Panc1 (cell line): Measurements from ENCODE around the gene TBC1D17. TPM values are rescaled to one million over a fixed set of nuclear protein-coding genes. Genes with fewer than 3 reads are reported as not detected.

Experiments
- ATAC-seq: fragments of 200-7000 bp; cut with Tn5 transposase; 2 replicates; pipeline ENCODE4 v1.9.1; 2020; ENCODE audit warnings: mild to moderate bottlenecking, moderate library complexity
- BruUV-seq: library from RNA; stranded (reverse); fragments of 400-500 nt; replicated peaks from 2 replicates; lab custom pipeline; 2021; lab: Mats Ljungman, UMichigan
- CTCF ChIA-PET: fragments of 300-600 bp; sonication (Branson Sonifier 250); formaldehyde crosslinking; loops from one replicate; lab custom pipeline; 2022; ENCODE audit warnings: antibody characterized with exemption; lab: Charles Lee
- POLR2A ChIA-PET: fragments of 300-600 bp; sonication (Branson Sonifier 250); formaldehyde crosslinking; loops from one replicate; lab custom pipeline; 2022; ENCODE audit warnings: antibody characterized with exemption; lab: Charles Lee
- DNase-seq: peaks from one replicate; pipeline ENCODE4 v3.0.0-alpha.2; 2010; ENCODE audit warnings: low read depth, low spot score
- H3K27ac ChIP-seq: 2 replicates; pipeline ENCODE4 v1.5.1; 2011; ENCODE audit warnings: mild to moderate bottlenecking, low read length, inconsistent platforms
- H3K27me3 ChIP-seq: fragments of 200-500 bp; sonication (Bioruptor generic); 2 replicates; pipeline ENCODE4 v1.6.0; 2014; ENCODE audit warnings: low read length, inconsistent platforms; ENCODE audit not compliant: control insufficient read depth, insufficient read depth
- H3K36me3 ChIP-seq: fragments of 200-500 bp; sonication (Bioruptor generic); 2 replicates; pipeline ENCODE4 v1.5.1; 2014; ENCODE audit warnings: inconsistent platforms, mild to moderate bottlenecking, low read length, moderate library complexity; ENCODE audit not compliant: control insufficient read depth, insufficient read depth
- H3K4me1 ChIP-seq: 2 replicates; pipeline ENCODE4 v1.5.1; 2011; ENCODE audit warnings: inconsistent platforms, mild to moderate bottlenecking, low read length, moderate library complexity; ENCODE audit not compliant: control insufficient read depth, insufficient read depth
- H3K4me3 ChIP-seq, 2 experiments: 2 replicates each; pipeline ENCODE4 v1.5.1; 2011 to 2012; ENCODE audit warnings: low read depth in 2 of 2, low read length in 2 of 2, mild to moderate bottlenecking in 2 of 2, inconsistent platforms in 1 of 2, moderate library complexity in 1 of 2
- H3K9me3 ChIP-seq: fragments of 200-500 bp; sonication (Bioruptor generic); 2 replicates; pipeline ENCODE4 v1.5.1; 2014; ENCODE audit warnings: low read depth, mild to moderate bottlenecking, inconsistent platforms, low read length, moderate library complexity; ENCODE audit not compliant: control insufficient read depth, insufficient read depth
- POLR2AphosphoS5 ChIP-seq: IDR thresholded peaks from 2 replicates; pipeline ENCODE4 v1.6.1; 2012; ENCODE audit warnings: mild to moderate bottlenecking, low read depth, low read length, moderate library complexity
- SIN3A ChIP-seq: IDR thresholded peaks from 2 replicates; pipeline ENCODE4 v1.6.1; 2012; ENCODE audit warnings: low read depth, mild to moderate bottlenecking, low read length, moderate library complexity, borderline replicate concordance; ENCODE audit not compliant: insufficient read depth
- TCF7L2 ChIP-seq: IDR thresholded peaks from 2 replicates; pipeline ENCODE4 v1.6.1; 2011; ENCODE audit warnings: mild to moderate bottlenecking, low read depth, low read length, inconsistent platforms
- in situ Hi-C: cut with HindIII; loops from 2 replicates; pipeline ENCODE4 v1.10.0; 2016; ENCODE audit warnings: low sequenced_read_pairs, low pct_unique_long_range_greater_than_20kb
- intact Hi-C: fragments of 100-400 bp; cut with micrococcal nuclease; formaldehyde crosslinking; loops from one replicate; pipeline ENCODE4 v1.10.0; 2022; ENCODE audit not compliant: unreplicated experiment
- total RNA-seq: library from RNA; stranded (reverse); gene quantifications from one replicate; pipeline ENCODE4 v1.2.1, GENCODE V29; 2021; ENCODE audit not compliant: unreplicated experiment
- TF ChIP-seq, protein P1 (sequence below): fragments of 450-650 bp; IDR thresholded peaks from 2 replicates; pipeline ENCODE4 v1.5.1; 2017; ENCODE audit warnings: mild to moderate bottlenecking
- TF ChIP-seq, protein P2 (sequence below), 2 experiments: IDR thresholded peaks; 2 replicates each; pipeline ENCODE4 v1.6.1; 2011 to 2012; ENCODE audit warnings: low read depth in 2 of 2, control low read depth in 1 of 2, low read length in 1 of 2, mild to moderate bottlenecking in 1 of 2, moderate library complexity in 1 of 2; ENCODE audit not compliant: insufficient read depth in 1 of 2

Gene TBC1D17
- total RNA-seq, 1 experiment from 2014 or later, result 43.2 TPM

DNA sequence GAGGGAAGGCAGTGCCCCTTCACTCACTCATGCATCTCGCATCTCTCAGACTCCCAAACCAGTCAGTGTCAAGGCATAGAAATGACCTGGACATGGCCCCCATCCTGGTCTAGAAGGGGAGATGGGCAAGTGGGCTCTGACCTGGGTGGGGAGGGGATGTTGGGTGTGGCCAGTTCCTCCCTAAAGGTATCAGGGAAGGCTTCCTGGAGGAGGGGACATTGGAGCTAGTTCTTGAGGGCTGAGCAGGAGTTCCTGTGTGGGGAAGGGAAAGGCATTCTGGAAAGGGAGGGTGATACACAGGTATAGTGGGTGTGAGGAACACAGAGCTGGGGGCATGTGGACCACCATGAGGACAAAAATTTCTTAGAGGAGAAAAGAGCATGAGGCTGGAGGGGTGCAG is 15.2 kb downstream of the TBC1D17 start:
- DNase-seq (no peak), ATAC-seq (no peak)
- Histone ChIP-seq H3K27me3 (no peaks in the 10 kb centered on the region), H3K4me3 (no peak overlapping the region), H3K4me1 (peaks cover 10% of the 10 kb centered on the region), H3K36me3 (no peaks in the 10 kb centered on the region), H3K9me3 (no peaks in the 10 kb centered on the region), H3K27ac (no peak overlapping the region)
- BruUV-seq, result no TSS peak
- intact Hi-C loops, result no loop called here
- TF ChIP-seq POLR2AphosphoS5 (no peak), TCF7L2 (no peak)
- TF ChIP-seq, protein P1, sequence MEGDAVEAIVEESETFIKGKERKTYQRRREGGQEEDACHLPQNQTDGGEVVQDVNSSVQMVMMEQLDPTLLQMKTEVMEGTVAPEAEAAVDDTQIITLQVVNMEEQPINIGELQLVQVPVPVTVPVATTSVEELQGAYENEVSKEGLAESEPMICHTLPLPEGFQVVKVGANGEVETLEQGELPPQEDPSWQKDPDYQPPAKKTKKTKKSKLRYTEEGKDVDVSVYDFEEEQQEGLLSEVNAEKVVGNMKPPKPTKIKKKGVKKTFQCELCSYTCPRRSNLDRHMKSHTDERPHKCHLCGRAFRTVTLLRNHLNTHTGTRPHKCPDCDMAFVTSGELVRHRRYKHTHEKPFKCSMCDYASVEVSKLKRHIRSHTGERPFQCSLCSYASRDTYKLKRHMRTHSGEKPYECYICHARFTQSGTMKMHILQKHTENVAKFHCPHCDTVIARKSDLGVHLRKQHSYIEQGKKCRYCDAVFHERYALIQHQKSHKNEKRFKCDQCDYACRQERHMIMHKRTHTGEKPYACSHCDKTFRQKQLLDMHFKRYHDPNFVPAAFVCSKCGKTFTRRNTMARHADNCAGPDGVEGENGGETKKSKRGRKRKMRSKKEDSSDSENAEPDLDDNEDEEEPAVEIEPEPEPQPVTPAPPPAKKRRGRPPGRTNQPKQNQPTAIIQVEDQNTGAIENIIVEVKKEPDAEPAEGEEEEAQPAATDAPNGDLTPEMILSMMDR, result no peak
- POLR2A ChIA-PET, result no interaction called here
- CTCF ChIA-PET, result no interaction called here
- in situ Hi-C loops, result no loop called here

DNA sequence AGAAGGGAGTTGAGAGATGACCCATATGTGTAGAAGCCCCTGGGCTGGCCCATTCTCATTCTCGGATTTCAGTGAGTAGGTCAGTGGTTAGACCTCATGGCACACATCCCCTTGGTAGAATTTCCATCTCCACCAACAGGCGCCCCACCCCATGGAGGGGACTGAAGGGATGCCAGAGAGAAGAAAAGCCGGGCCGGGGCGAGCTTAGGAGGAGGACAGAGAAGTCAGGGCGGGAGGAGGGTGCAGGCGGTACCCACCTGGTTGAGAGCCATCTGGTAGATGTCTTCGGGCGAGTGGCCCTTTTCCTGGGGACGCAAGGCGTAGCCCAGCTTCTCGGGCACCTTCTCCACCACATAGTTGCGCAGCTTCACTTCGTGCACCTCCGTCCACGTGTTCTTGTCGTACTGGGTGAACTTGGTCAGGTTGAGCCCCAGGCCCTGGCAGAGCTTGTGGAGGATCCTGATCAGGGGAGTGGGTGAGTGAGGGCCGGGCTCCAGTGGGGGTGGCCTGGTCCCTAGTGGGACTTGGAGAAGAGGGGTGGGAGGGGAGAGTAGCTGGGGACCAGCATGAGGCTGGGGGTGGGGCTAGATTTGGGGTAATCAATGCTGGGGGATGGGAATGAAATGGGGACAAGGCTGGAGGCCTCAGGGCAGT is 16.6 kb downstream of the TBC1D17 start:
- H3K4me1 ChIP-seq, result peaks cover 10% of the 10 kb centered on the region
- H3K27me3 ChIP-seq, result no peaks in the 10 kb centered on the region
- H3K9me3 ChIP-seq, result no peaks in the 10 kb centered on the region
- no peak overlapping the region for H3K27ac ChIP-seq
- intact Hi-C loops, result no loop called here
- no peak overlapping the region for H3K4me3 ChIP-seq
- DNase-seq (no peak), ATAC-seq (no peak)
- ChIA-PET CTCF (no interaction called here), POLR2A (no interaction called here)
- no peak for TF ChIP-seq POLR2AphosphoS5
- no TSS peak for BruUV-seq
- H3K36me3 ChIP-seq, result no peaks in the 10 kb centered on the region
- in situ Hi-C loops, result no loop called here

DNA sequence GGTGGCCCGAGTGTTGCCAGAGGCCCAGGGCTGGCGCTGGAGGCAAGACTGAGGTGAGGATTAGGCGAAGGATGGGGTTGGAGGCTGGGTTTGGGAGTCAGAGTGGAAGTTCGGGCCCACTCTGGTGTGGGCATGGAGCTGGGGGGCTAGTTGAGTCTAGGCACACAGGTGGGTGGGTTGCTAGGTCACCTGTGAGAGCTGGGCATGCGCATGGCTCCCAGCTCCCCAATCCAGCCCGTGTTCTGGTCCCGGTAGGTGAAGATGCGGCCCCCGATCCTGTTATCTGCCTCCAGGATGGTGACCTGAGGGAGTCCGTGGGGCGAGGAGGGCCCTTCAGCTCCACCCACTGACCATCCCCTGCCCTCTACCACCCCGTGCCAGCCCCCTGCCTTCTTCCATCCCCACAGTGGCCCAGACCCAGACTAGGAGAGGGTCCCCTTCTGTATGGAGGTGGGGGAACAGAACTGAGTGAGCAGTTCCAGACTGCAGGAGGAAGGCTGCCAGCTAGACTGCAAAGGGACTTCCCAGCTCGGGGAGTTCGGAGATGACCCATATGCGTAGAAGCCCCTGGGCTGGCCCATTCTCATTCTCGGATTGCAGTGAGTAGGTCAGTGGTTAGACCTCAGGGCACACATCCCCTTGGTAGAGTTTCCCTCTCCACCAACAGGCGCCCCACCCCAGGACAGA is 17.5 kb downstream of the TBC1D17 start:
- Histone ChIP-seq H3K9me3 (no peaks in the 10 kb centered on the region), H3K4me1 (peaks cover 10% of the 10 kb centered on the region), H3K36me3 (no peaks in the 10 kb centered on the region), H3K27me3 (no peaks in the 10 kb centered on the region), H3K27ac (no peak overlapping the region), H3K4me3 (no peak overlapping the region)
- intact Hi-C loops (no loop called here), in situ Hi-C loops (no loop called here)
- BruUV-seq, result no TSS peak
- ATAC-seq (no peak), DNase-seq (no peak)
- ChIA-PET CTCF (no interaction called here), POLR2A (no interaction called here)
- TF ChIP-seq, protein P1, result no peak
- TF ChIP-seq TCF7L2 (no peak), POLR2AphosphoS5 (no peak), SIN3A (no peak)
- TF ChIP-seq, protein P2, sequence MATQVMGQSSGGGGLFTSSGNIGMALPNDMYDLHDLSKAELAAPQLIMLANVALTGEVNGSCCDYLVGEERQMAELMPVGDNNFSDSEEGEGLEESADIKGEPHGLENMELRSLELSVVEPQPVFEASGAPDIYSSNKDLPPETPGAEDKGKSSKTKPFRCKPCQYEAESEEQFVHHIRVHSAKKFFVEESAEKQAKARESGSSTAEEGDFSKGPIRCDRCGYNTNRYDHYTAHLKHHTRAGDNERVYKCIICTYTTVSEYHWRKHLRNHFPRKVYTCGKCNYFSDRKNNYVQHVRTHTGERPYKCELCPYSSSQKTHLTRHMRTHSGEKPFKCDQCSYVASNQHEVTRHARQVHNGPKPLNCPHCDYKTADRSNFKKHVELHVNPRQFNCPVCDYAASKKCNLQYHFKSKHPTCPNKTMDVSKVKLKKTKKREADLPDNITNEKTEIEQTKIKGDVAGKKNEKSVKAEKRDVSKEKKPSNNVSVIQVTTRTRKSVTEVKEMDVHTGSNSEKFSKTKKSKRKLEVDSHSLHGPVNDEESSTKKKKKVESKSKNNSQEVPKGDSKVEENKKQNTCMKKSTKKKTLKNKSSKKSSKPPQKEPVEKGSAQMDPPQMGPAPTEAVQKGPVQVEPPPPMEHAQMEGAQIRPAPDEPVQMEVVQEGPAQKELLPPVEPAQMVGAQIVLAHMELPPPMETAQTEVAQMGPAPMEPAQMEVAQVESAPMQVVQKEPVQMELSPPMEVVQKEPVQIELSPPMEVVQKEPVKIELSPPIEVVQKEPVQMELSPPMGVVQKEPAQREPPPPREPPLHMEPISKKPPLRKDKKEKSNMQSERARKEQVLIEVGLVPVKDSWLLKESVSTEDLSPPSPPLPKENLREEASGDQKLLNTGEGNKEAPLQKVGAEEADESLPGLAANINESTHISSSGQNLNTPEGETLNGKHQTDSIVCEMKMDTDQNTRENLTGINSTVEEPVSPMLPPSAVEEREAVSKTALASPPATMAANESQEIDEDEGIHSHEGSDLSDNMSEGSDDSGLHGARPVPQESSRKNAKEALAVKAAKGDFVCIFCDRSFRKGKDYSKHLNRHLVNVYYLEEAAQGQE (IDR thresholded peaks at IDR 0.05; ENCODE audit: insufficient read depth in 1 of 2, low read depth in 2 of 2, low read length in 1 of 2), result no peak
